ENCODE results near the gene EVI5L. TPM values are rescaled to one million over a fixed set of nuclear protein-coding genes. Genes with fewer than 3 reads are reported as not detected.

Gene EVI5L
- total RNA-seq, 2 donors from 2014 or later: 6.0 to 12.9 TPM

GRCh38 chr19:7863157-7863970, 33.3 kb downstream of the EVI5L start:
- no peak for DNase-seq
- intact Hi-C loops (cut with DNase I): no loop called here
- no peaks in the 10 kb centered on the region for H3K36me3 ChIP-seq (replicated peaks in 1 of 2; ENCODE audit: insufficient read depth in 1 of 2, low read depth in 2 of 2)
- H3K27me3 ChIP-seq: no peaks in the 10 kb centered on the region
- ATAC-seq: no peak
- no peak overlapping the region for H3K27ac ChIP-seq
- H3K4me1 ChIP-seq: peaks cover 12% of the 10 kb centered on the region
- TF ChIP-seq CTCF (IDR thresholded peaks at IDR 0.05): no peak
- TF ChIP-seq POLR2A (IDR thresholded peaks at IDR 0.05): no peak
- no peaks in the 10 kb centered on the region for H3K9me3 ChIP-seq
- no peak overlapping the region for H3K4me3 ChIP-seq
- WGBS, 2 donors: 81 to 90% methylated on average over 57 to 60 of the region's 83 CpGs

- TF ChIP-seq CTCF (IDR thresholded peaks at IDR 0.05): no peak
- no peak for TF ChIP-seq POLR2A (IDR thresholded peaks at IDR 0.05)
- Histone ChIP-seq H3K4me1 (peaks cover 19% of the 10 kb centered on the region), H3K27ac (no peak overlapping the region), H3K9me3 (no peaks in the 10 kb centered on the region), H3K36me3 (replicated peaks in 1 of 2; ENCODE audit: insufficient read depth in 1 of 2, low read depth in 2 of 2) (no peaks in the 10 kb centered on the region), H3K4me3 (no peak overlapping the region), H3K27me3 (no peaks in the 10 kb centered on the region)
- DNase-seq: no peak
- WGBS, 2 donors: 73 to 85% methylated on average over 13 to 18 of the region's 21 CpGs
- intact Hi-C loops (cut with DNase I): no loop called here
- ATAC-seq: no peak
Measured at GRCh38 chr19:7863971-7864689, 34.1 kb downstream of the EVI5L start.

GRCh38 chr19:7864690-7865074, 34.7 kb downstream of the EVI5L start:
- intact Hi-C loops (cut with DNase I): no loop called here
- no peak for TF ChIP-seq CTCF (IDR thresholded peaks at IDR 0.05)
- Histone ChIP-seq H3K27me3 (no peaks in the 10 kb centered on the region), H3K27ac (no peak overlapping the region), H3K4me3 (no peak overlapping the region), H3K9me3 (no peaks in the 10 kb centered on the region), H3K36me3 (replicated peaks in 1 of 2; ENCODE audit: insufficient read depth in 1 of 2, low read depth in 2 of 2) (no peaks in the 10 kb centered on the region), H3K4me1 (peaks cover 25% of the 10 kb centered on the region)
- ATAC-seq (no peak), DNase-seq (no peak)
- 66 to 73% methylated on average over 13 to 14 of the region's 18 CpGs for WGBS, 2 donors

- Histone ChIP-seq H3K36me3 (replicated peaks in 1 of 2; ENCODE audit: insufficient read depth in 1 of 2, low read depth in 2 of 2) (no peaks in the 10 kb centered on the region), H3K4me1 (peaks cover 29% of the 10 kb centered on the region)
Measured at GRCh38 chr19:7865262-7865911, 35.4 kb downstream of the EVI5L start.

More at GRCh38 chr19:7865262-7865911, 35.4 kb downstream of the EVI5L start:
- TF ChIP-seq CTCF (IDR thresholded peaks at IDR 0.05): no peak
- TF ChIP-seq POLR2A (IDR thresholded peaks at IDR 0.05): no peak
- Histone ChIP-seq H3K27me3 (no peaks in the 10 kb centered on the region), H3K4me3 (no peak overlapping the region), H3K9me3 (no peaks in the 10 kb centered on the region), H3K27ac (no peak overlapping the region)
- intact Hi-C loops (cut with DNase I): no loop called here
- DNase-seq (no peak), ATAC-seq (no peak)
- 52 to 62% methylated on average over 10 of the region's 10 CpGs for WGBS, 2 donors
